Measurements from ENCODE around the gene SH3D19.

The SH3D19 gene

DNA sequence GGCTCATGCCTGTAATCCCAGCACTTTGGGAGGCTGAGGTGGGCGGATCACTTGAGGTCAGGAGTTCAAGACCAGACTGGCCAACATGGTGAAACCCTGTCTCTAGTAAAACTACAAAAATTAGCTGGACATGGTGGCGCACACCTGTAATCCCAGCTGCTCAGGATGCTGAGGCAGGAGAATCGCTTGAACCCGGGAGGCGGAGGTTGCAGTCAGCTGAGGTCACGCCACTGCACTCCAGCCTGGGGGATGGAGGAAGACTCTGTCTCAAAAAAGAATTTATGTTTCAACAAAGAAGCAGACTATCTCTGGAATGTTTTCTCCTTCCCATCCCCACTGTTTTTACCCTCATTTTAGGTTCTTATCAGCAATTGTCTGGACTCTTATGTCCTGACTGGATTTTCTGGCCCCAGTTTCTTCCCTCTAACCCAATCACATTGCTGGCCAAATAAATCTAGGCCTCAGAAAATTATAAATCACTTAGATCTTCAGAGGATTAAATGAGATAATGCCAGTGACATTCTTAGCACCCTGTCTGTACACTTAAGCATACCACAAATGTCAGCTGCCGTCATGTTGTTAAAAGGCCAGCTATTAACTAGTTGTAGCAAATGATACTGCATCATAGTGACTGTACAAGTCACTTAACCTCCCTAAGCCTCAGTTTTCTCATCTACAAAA lies 93.3 kb downstream of the SH3D19 start:
- DNase-seq (ENCODE audit: low read depth in 2 of 2): no peak

DNA sequence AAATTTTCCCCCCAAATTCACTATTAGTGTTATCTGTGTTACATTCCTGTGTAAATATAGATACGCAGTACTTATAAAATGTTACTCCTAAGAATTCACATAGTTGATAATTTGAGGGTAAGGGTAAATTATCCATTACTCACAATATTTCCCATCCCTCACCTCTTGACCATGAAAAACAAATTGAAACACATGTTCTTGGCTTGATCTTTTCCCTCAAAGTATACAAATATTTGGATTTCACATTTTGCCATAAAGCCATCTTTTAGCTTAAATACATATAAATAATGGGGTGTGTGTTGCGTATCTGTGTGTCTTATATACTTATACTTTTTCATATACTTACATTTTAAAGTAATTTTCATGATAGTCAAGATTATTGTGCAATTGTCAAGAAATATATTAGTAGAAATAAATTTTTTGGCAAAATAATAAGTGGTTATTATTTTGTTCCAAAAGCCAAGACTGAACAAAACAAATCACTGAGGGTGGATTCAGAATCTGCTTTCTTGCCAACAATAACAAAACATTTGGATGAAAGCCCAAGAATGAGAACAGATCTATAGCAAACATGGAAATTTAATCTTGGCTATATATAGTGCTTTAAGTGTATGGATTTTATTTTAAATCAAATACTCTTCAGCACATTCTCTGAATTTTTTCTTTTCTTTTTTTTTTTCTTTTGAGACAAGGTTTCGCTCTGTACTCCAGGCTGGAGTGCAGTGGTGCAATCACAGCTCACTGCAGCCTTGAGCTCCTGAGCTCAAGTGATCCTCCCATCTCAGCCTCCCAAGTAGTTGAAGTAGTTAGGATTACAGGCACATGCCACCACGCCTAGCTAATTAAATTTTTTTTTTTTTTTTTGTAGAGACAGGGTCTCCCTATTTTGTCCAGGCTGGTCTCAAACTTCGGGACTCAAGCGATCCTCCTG lies 97.0 kb downstream of the SH3D19 start:
- DNase-seq (ENCODE audit: low read depth in 2 of 2): no peak

DNA sequence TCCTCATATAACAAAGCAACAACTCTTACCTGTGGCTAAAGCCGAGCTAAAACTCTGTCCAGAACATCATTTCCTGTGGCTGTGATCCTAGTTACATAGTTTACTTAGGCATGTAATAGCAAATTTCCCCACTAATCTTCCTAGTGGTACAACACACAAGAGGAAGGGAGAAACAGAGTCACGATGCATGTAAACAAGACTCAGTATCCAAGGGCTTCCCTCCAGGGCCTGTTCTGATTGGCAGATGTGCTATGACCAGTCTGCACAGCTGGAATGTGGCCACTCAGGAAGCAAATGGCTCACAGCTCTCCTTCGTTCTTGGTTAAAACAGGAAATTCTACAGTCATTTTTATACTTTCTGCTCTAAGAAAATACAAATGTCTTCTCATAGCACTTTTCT lies 97.7 kb downstream of the SH3D19 start:
- no peak for DNase-seq (ENCODE audit: low read depth in 2 of 2)

DNA sequence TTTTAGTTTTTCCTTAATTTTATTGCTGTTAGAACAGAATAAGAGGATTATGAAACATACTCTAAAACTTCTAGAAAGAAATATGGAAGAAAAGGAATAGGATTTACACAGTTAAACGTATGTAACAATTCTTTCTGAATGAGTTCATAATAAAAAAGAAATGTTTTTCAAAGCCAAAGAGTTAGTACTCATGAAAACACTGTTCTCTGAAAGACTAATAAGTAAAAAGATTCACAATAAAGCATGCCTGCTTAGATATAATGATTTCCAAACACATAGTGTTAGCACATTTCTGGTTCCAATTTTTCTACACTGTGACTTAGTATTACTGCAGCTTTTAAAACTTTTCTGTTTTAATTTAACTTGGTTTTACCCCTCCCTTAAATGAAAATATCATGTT lies 98.2 kb downstream of the SH3D19 start:
- DNase-seq (ENCODE audit: low read depth in 2 of 2): no peak

DNA sequence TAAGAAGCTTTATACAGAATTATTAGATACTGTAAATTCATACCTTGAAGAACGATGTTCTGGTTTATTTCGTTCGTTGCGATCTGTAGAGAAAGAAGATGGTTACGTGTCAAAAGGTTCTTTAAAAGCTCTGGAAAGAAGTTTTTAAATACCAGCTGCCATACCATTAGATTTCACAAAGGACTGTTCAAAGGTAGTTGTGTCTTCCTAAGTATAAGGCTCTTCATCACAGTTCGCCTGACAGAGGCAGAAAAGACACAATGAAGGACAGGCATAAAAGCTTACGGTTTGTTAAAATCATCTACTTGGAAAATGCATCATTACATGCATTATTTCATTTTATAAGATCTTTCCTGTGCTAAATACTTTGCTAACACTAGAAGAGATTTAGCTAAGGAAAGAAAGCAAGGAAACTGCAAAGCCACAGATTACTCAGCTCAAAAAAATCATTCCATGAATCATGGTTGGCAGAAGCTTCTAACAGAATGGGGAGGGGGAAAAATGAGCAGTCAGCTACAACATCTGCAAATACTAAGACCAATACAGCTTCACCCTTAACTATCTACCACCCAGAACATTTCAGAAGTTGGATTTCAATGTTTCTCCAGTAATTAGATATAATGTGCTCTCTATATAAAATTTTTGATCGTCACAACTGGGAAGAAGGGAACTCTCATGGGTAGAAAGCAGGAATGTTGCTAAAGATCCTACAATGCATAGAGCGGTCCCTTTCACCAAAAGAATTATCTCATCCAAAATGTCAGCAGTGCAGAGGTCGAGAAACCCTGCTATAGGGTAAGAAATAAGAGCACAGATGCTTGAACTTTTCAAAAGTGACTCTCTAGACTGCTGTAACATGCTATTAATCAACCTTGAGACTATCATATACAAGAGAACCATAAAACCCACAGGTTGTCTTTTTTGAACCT lies 99.1 kb downstream of the SH3D19 start:
- DNase-seq (ENCODE audit: low read depth in 2 of 2): no peak

DNA sequence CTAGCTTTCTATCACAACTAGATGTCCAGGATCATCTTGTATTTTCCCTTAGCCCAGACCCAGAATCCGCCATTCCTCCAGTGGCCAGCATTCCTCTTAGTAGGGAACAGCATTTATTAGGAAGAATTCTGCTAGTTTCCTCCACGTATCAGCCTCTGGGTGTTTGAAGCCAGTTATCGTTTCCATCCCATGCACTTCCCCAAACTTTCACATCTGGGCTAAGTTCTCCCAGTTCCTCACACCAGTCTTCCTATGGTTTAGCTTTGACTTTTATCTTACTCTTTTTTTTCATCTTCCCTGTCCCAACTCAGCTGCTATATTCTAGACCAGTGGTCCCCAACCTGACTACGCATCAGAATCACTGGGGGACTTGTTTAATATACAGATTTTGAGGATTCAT lies 101.9 kb downstream of the SH3D19 start:
- no peak for DNase-seq (ENCODE audit: low read depth in 2 of 2)

DNA sequence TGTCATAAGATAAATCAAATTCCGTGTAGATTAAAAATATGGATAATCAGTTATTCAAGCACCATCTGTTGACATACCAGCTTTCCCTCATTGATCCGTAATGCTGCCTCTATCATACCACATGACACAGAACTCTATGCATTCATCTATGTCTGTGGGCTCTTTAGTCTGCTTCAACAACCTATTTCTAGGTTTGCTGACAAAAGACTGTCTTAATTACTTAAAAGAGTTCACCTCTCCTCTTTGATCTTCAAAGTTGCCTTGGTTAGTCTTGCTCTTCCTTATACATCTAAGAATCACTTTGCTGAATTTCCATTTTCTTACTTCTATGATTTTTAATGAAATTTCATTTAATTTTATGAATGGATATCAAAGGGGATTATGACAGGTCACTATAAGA lies 105.5 kb downstream of the SH3D19 start:
- DNase-seq (ENCODE audit: low read depth in 2 of 2): no peak

DNA sequence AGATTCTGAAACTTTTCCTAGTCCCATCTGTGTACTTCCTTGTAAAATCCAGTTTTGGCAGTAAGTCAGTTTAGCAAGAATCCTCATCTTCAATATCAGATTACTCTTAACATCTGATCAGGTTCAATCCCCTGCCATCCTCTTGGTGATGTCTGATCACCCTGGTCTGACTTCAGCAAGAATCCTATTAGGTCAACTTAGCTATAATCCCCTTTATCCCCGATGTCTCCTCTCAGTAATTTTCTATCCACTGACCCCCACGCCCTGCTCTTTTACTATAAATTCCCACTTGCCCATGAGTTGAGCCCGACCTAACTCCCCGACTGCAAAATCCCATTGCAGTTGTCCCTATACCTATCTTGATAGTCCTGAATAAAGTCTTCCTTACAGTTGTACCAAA lies 106.3 kb downstream of the SH3D19 start:
- no peak for DNase-seq (ENCODE audit: low read depth in 2 of 2)

DNA sequence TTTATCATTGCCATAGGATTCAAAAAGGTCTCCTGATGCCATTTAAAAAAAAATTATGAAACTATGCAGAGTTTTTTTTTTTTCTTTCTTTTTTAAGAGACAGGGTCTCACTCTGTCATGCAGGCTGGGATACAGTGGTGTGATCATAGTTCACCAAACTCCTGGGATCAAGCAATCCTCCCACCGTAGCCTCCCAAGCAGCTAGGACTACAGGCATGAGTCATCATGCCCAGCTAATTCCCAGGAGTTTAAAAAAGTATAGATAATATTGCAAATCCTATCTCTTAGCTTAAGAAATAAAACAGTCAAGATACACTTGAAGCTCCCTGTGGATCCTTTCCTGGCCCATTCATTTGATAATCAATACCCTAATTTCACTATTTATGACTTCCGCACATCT lies 107.1 kb downstream of the SH3D19 start:
- no peak for DNase-seq (ENCODE audit: low read depth in 2 of 2)

DNA sequence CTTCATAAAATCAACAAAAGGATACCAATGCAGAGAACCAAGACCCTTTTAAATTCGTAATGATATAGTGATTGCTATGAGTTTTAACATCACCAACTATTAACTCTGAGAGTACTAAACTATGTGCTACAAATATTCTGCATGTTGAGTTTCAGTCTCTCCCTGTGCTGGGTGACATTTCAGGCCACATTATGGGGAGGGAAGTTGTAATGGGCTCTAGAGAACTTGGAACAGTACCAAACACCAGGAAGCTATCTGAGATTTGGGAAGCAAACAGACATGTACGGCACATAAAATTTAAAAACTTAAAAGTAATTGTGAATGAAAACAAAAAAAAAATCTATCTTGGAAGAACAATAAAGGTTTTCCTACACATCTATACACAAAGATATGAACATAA lies 108.1 kb downstream of the SH3D19 start:
- no peak for DNase-seq (ENCODE audit: low read depth in 2 of 2)

DNA sequence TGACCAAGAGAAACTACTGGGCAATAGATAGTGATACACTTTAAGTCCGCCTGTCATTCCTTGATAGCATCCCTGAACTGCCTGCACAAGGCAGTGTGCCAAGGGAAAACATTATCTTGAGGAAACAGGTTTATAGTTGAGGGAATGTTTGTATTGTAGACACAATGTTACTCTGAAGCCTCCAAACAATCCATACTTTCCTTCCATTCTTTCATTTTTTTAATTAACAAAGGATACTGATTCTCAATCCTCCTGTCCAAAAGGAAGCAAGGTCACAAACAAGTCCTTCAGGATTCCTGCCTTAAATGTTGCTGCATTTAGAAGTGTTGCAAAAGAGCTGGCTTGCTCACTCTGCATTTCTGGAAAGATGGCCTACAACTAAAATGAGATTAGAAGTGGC lies 110.1 kb downstream of the SH3D19 start:
- no peak for DNase-seq (ENCODE audit: low read depth in 2 of 2)

DNA sequence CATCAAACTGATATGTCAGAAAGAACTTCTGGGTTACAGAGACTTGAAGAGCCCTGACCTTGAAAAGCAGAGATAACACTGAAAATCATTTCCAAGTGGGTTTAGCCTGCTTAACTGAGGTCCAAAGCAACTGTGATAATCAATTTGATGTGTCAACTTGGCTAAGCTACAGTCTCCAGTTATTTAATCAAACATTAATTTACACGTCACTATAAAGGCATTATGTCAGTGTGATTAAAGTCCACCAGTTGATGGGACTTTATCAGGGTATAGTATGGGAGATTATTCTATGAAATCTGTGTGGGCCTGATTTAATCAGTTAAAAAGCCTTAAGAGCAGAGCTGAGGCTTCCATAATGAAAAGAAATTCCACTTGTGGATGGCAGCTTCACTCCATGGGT lies 117.5 kb downstream of the SH3D19 start:
- no peak for DNase-seq (ENCODE audit: low read depth in 2 of 2)

DNA sequence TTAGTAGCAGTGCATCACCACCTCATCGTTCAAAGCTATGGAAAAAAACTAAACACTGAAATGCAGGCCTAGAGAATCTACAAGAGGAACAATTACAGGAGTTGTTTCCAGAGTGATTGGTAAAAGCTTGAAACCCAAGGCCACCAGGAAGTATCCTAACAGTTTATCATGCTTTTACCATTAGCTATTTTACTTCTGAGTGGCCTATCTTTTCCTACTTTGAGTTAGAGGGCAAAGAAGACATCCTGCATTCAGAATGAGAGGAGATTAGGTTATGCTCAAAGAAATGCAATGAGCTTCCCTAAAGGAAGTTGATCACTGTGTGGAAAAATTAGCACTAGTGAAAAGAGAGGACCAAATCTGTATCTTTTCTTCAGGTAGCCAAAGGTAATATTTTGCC lies 118.2 kb downstream of the SH3D19 start:
- no peak for DNase-seq (ENCODE audit: low read depth in 2 of 2)

DNA sequence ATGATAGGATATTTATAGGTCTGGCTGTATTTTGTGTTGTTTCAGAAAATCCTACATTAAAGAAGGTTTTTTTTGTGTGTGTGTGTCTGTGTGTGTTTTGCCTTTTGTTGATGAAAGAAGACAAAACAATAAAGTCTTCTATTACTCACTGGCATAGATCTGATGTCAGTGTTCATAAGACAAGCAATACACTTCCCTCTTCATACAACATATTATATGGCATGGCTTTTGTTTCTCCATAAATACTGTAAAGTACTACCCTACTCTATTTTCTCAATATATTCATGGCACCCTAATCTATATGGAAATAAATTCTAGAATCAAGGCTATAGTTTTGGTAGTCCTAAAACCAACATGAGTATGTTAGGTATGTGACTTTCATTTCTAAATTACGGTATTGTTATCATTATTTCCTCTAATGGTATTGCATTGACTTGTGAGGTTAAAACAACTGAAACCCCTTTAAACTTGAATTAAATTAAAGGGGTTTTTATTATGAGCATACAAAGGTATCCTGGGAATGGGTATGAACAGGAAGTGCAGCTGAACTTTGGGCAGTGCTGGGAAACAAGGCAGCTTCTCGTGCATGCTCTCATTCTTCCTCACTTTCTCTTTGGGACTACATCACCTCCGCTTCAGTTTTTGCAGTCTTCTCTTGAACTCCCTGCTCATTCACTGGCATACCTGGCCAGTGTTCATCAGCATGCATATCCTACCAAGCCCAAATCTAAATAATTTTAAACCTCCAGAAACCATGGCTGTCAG lies 119.0 kb downstream of the SH3D19 start:
- no peak for DNase-seq (ENCODE audit: low read depth in 2 of 2)

DNA sequence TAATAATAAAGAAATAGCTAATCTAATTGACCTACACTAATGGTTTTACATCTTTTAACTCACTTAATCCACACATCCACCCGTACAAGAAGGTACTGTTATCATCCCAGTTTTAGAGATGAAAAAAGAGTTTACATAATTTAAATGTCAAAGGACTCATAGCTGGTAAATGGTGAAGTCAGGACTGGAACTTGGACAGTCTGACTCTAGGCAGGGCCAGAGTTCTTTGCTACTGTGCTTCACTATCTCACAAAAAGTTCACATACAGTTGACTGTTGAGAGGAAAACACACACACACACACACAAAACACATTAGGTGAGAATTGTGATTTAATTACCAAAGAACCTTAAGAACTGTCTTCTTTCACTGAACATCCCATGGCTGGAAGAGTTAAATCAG lies 119.7 kb downstream of the SH3D19 start:
- DNase-seq (ENCODE audit: low read depth in 2 of 2): no peak

DNA sequence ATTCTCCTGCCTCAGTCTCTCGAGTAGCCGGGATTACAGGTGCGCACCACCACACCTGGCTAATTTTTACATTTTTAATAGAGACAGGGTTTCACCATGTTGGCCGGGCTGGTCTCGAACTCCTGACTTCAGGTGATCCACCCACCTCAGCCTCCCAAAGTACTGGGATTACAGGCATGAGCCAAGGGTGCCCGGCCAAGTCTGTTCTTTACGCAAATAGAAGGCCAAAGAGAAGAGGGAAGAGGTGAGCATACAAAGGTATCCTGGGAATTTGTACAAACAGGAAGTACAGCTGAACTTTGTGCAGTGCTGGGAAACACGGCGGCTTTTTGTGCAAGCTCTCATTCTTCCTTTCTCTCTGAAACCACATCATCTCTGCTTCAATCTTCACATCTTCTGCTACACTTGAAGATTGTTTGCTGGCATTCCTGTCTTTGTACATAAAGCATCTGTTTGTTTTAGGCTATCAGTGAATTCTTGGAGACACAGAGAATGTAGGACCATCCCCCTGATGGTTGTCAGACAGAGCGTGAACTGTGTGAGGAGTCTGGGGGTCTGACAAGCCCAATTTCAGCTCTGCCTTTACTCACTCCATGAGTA lies 120.4 kb downstream of the SH3D19 start:
- DNase-seq (ENCODE audit: low read depth in 2 of 2): no peak

DNA sequence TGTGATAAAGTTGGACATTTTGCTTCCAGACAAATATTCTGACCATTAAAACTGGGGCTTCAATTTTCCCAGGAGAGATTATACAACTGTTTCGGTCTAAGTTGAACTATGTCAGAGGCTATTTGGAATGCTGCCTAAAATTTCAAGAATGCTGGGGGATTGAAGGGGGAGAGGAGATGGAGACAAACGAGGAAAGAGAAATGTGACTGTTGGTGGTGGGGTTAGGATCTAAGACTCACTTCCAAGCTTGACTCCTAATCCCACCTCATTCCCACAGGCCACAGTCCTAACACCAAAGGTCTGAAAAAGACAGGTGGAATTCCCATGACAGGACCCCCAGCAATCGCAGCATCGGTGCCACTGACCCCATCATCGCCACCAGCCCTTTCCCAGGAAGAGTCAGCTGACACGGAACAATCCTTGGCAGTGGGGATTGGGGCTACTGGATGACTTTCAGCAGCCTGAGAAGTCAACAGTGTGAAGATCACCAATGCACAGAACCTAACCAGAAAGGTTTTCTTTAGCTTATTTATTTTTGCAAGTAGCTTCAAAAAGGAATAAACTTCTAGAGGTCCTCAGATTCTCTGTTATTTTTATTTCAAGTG lies 122.5 kb downstream of the SH3D19 start:
- DNase-seq (ENCODE audit: low read depth in 2 of 2): no peak

DNA sequence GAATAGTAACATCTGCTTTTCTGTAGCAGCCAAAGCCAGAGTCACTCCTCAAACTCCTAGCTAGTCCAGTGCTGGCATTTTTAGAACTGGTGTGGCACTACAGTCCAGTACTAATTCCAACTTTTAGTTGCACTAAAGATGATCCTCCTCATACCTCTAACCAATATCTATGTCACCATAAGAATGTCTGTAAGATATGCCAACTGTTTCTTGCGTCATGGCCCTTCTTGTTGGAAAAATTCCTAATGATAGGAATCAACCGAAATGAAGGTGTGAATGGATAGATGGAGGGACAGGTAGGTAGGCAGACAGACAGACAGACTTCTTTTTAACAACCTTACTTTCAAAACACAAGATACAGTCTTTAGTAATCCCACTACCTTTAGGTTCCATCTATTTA lies 123.0 kb downstream of the SH3D19 start:
- DNase-seq (ENCODE audit: low read depth in 2 of 2): no peak

DNA sequence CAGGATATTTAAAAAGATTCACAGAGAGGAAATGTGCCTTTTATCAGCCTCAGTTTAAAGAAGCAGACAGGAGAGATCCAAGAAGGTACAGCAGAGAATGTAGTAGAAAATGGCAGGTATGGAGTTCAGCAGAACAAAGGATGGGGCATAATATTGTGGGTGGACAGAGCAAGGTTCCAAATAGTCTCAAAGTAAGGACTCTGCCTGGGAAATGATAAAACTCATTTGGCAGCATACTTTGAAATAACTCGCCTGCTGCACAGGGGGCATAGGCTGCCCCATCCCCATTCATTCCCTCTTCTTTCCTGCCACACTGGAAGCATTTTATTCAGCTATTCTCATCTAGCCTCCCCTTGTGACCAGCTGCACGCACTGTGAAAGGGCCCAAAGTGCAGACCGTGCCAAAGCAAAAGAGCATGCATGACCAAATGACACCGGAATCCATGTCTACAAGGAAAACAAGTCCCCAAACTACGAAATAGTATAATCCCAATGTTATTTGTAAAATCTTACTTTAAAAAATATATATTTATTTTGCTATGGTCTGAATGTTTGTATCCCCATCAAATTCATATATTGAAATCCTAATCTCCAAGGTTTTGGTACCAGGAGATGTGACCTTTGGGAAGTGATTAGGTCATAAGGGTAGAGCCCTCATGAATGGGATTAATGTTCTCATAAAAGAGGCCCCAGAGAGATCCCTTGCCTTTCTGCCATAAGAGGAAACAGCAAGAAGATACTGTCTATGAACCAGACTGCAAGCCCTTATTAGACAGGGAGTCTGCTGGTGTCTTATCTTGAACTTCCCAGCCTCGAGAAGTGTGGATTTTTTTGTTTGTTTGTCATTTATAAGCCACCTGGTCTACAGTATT lies 125.8 kb downstream of the SH3D19 start:
- no peak for DNase-seq (ENCODE audit: low read depth in 2 of 2)

DNA sequence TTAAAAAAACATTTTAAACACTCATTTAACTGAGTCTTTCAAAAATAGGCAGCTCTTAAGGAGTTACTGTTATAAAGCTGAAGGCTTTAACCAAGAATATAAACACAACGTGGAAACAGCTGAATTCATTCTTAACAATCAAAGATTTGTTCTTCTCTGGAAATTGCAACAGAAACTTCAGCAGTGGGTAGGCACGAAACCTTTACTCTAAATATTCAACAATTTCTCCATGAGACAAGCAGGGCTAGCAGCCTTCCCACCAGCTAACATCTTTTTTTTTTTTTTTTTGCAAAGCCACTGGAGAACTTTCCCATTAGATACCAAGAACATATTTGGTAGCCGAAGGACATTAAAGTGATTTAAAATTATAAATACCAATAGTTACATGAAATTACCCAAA lies 126.7 kb downstream of the SH3D19 start:
- DNase-seq (ENCODE audit: low read depth in 2 of 2): no peak

All from activated CD8-positive, alpha-beta memory T cell treated with anti-CD3 and anti-CD28 coated beads for 4 hours (primary cell).